Pulmonary artery endothelial cell (primary cell): Measurements from ENCODE around the gene THBS3. TPM values are rescaled to one million over a fixed set of nuclear protein-coding genes. Genes with fewer than 3 reads are reported as not detected.
"Not testable (repeated sequence)": the region's sequence is repeated elsewhere in the genome, so short reads cannot be mapped to it uniquely, and the experiment has no call there.

Experiments used
- DNase-seq: peaks from one replicate; pipeline ENCODE4 v3.0.0-alpha.2; 2011; ENCODE audit warnings: low read depth, low spot score
- total RNA-seq: library from RNA; depleted of rRNA; stranded (reverse); fragments of >200 nt; gene quantifications from 2 replicates; pipeline ENCODE4 v1.2.3, GENCODE V29; 2014

Gene THBS3
- total RNA-seq, 1 donor from 2014 or later: 17.1 TPM

GRCh38 chr1:155235375-155235774 is 27.7 kb upstream of the THBS3 start:
- DNase-seq: not testable (repeated sequence)

GRCh38 chr1:155233502-155233901 is 25.8 kb upstream of the THBS3 start:
- DNase-seq: not testable (repeated sequence)

- not testable (repeated sequence) for DNase-seq
Measured at GRCh38 chr1:155232001-155232978, 24.6 kb upstream of the THBS3 start.

GRCh38 chr1:155231302-155231701 is 23.6 kb upstream of the THBS3 start:
- DNase-seq: not testable (repeated sequence)

GRCh38 chr1:155228096-155228427 is 20.4 kb upstream of the THBS3 start:
- no peak for DNase-seq

- peak; percentile 96 for DNase-seq
Measured at GRCh38 chr1:155227261-155228095, 19.8 kb upstream of the THBS3 start.

GRCh38 chr1:155226910-155227260 is 19.2 kb upstream of the THBS3 start:
- DNase-seq: no peak

GRCh38 chr1:155226188-155226909 is 18.7 kb upstream of the THBS3 start:
- DNase-seq: peak; percentile 57

GRCh38 chr1:155225404-155225759 is 17.7 kb upstream of the THBS3 start:
- DNase-seq: not testable (repeated sequence)

- no peak for DNase-seq
Measured at GRCh38 chr1:155223047-155223446, 15.3 kb upstream of the THBS3 start.

- DNase-seq: not testable (repeated sequence)
Measured at GRCh38 chr1:155220211-155220965, 12.7 kb upstream of the THBS3 start.

GRCh38 chr1:155219592-155220031 is 11.9 kb upstream of the THBS3 start:
- DNase-seq: no peak

- no peak for DNase-seq
Measured at GRCh38 chr1:155218854-155219591, 11.3 kb upstream of the THBS3 start.

GRCh38 chr1:155214702-155215101 is 7.0 kb upstream of the THBS3 start:
- not testable (repeated sequence) for DNase-seq

GRCh38 chr1:155212051-155212440 is 4.3 kb upstream of the THBS3 start:
- not testable (repeated sequence) for DNase-seq

GRCh38 chr1:155211381-155212050 is 3.8 kb upstream of the THBS3 start:
- DNase-seq: not testable (repeated sequence)

- no peak for DNase-seq
Measured at GRCh38 chr1:155210314-155211104, 2.8 kb upstream of the THBS3 start.

- no peak for DNase-seq
Measured at GRCh38 chr1:155209312-155209721, 1.6 kb upstream of the THBS3 start.
